Ectodermal cell (in vitro differentiated cells): ENCODE measurements around the gene TECPR2.
A peak's percentile ranks its signal among the peaks of the same experiment; 100 is the strongest.
"Not testable (repeated sequence)": the region's sequence is repeated elsewhere in the genome, so short reads cannot be mapped to it uniquely, and the experiment has no call there.

Source experiments
- H3K27ac ChIP-seq: 2 replicates; pipeline ENCODE4 v1.7.0; 2013; ENCODE audit warnings: mild to moderate bottlenecking, low read depth, low read length; ENCODE audit not compliant: insufficient read depth, poor library complexity, severe bottlenecking
- H3K27me3 ChIP-seq: 2 replicates; pipeline ENCODE4 v1.7.0; 2013; ENCODE audit warnings: mild to moderate bottlenecking, low read length; ENCODE audit not compliant: insufficient read depth, control insufficient read depth, poor library complexity, severe bottlenecking
- H3K36me3 ChIP-seq: one replicate; pipeline ENCODE4 v1.7.0; 2013; ENCODE audit warnings: low read length; ENCODE audit not compliant: control insufficient read depth, insufficient read depth
- H3K4me1 ChIP-seq: one replicate; pipeline ENCODE4 v1.7.0; 2013; ENCODE audit warnings: low read length; ENCODE audit not compliant: control insufficient read depth, insufficient read depth
- H3K4me3 ChIP-seq: 2 replicates; pipeline ENCODE4 v1.7.0; 2013; ENCODE audit warnings: low read depth, low read length, control low read depth; ENCODE audit not compliant: insufficient read depth
- H3K9me3 ChIP-seq: 2 replicates; pipeline ENCODE4 v1.7.0; 2013; ENCODE audit warnings: mild to moderate bottlenecking, low read length, moderate library complexity; ENCODE audit not compliant: control insufficient read depth
- WGBS, 2 experiments: methylation state at CpG; one replicate each; pipeline ENCODE4 v1.1.7; 2013; ENCODE audit warnings: missing lambda C conversion rate in 2 of 2; 5-methylcytosine and 5-hydroxymethylcytosine counted together

The TECPR2 gene

DNA sequence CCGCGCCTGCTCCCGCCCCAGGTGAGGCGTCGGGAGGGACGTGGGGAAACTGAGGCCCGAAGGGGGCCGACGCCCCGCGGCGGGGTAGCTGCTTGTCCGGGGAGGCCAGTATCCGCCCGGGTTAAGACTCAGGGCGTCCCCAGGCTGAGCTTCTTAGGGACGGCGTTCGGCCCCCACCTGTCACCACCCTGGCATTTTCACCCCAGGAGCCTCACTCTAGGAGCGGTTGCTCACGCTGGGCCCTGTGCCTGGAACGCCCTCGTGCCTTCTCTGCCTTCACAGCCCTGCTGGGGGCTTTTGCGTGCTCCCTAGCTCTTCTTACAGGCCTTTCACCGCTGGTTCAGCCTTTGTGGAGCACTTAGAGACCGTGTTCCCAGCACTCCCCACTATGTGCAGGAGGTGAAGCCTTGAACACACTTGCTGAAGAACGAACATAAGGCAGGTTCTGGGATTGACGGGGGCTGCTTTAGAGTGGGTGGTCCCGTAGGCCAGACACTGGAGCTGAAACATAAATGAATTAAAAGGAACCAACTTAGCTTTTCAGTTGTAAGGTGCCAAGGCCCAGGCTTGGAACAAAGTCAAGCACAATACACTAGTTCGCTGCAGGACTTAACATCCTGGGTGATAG lies 42.6 kb upstream of the TECPR2 start:
- Histone ChIP-seq H3K27me3 (peaks cover 4% of the 10 kb centered on the region), H3K4me1 (no peaks in the 10 kb centered on the region), H3K36me3 (no peaks in the 10 kb centered on the region), H3K4me3 (peak overlapping the region; percentile 85), H3K9me3 (no peaks in the 10 kb centered on the region), H3K27ac (no peak overlapping the region)
- WGBS, 2 experiments: 9% methylated on average over 30 of the region's 30 CpGs

DNA sequence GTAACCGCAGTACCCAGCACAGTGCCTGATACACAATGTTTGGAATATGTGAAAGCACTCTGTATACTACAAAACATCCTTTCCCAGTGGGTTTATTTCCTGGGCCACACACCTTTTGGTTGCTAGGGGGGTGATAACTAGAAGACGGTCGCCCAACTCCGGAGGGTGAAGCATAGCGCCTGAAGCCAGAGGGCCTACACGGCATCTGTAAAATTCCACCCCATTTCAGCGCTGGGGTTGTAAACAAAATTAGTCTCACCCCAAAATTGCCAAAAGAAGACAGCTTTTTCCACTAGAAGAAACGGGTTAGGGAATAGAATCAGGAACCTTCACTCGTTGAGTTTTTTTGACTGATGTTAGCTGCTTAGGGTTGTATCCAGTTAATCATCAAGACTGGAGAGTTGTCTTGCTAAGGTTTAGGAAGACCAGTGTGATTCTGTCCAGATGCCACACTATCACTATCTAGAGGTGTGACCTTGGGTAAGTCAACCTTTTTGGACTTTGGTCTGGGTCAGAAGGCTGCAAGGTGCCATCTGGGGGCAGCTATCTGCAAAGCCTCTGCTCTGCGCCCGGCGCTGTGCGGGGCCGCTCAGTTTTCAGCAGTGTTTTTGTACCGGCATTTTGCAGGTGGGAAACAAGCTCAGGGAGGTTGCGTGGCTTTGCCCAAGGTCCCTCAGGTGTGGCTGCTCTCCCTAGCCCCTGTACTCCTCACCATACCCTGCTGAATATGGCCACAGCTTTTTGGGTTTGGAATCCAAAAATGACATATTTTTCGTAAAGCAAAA lies 41.9 kb upstream of the TECPR2 start:
- no peak overlapping the region for H3K27ac ChIP-seq
- H3K4me1 ChIP-seq: no peaks in the 10 kb centered on the region
- 93 to 96% methylated on average over 16 to 17 of the region's 17 CpGs for WGBS, 2 experiments
- peak overlapping the region; percentile 85 for H3K4me3 ChIP-seq
- H3K9me3 ChIP-seq: no peaks in the 10 kb centered on the region
- H3K36me3 ChIP-seq: no peaks in the 10 kb centered on the region
- no peaks in the 10 kb centered on the region for H3K27me3 ChIP-seq

DNA sequence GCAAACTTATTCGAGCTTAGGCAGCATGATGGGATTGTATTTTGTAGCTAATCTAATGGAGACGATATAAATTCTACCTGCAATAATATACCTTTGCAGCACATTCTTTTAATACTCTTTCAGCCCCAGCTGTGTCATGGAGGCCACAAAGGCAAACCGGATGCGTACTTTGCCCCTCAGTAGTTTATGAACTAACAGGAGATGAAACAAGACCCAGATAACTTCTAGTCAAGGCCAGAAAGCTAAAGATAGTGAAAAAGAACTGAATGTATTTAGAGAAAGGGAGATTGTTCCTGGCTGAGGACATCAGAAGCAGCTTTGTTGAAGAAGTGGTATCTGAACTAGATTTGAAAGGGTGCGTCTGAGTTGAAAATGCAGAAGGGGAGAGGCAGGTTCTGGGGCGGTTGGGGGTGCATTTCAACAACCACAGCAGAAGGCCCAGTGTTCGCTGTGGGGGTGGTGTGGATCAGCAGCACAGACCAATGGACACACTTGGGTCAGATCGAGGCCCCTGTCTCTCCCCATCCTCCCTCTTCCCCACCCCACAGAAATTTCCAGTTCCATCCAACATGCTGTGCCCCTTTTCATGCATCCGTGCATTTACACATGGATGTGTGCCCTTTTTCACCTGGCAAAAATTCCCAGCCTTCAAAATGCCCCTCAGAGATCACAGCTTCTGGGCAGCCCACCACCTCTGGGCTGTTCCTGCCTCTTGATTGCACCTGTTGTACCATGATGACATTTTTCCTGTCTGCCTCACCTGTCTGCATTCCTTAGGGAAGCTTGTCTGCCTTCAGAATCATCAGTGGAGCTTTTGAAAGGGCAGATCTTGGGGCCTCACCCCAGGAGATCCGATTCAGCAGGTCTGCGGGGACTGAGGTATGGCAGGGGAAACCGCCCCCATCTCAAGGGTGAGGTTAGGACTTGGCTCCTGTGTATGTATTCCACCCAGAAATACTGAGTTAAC lies 41.0 kb upstream of the TECPR2 start:
- no peaks in the 10 kb centered on the region for H3K4me1 ChIP-seq
- no peak overlapping the region for H3K4me3 ChIP-seq
- H3K27ac ChIP-seq: no peak overlapping the region
- no peaks in the 10 kb centered on the region for H3K36me3 ChIP-seq
- 93 to 95% methylated on average over 11 to 12 of the region's 12 CpGs for WGBS, 2 experiments
- no peaks in the 10 kb centered on the region for H3K9me3 ChIP-seq
- H3K27me3 ChIP-seq: no peaks in the 10 kb centered on the region

DNA sequence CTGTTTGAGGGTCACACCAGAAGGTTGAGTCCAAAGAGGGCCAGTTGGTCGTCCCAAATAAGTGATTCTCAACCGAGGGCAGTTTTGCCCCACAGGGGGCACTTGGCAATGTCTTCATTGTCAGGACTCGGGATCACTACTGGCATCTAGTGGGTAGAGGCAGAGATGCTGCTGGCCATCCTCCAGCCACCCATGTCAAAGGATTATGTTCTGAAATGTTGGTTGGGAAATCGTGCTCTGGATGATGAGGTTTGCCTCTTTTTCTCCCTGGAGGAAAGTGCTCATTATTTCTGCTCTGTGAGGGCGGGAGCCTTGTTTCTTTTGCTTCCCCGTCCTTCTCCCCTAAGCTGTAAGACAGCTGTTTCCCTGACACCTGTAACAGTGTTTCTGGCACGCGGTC lies 39.6 kb upstream of the TECPR2 start:
- Histone ChIP-seq H3K27me3 (no peaks in the 10 kb centered on the region), H3K4me3 (no peak overlapping the region), H3K27ac (no peak overlapping the region), H3K4me1 (no peaks in the 10 kb centered on the region), H3K9me3 (no peaks in the 10 kb centered on the region), H3K36me3 (no peaks in the 10 kb centered on the region)
- WGBS, 2 experiments: 67 to 71% methylated on average over 8 of the region's 8 CpGs

DNA sequence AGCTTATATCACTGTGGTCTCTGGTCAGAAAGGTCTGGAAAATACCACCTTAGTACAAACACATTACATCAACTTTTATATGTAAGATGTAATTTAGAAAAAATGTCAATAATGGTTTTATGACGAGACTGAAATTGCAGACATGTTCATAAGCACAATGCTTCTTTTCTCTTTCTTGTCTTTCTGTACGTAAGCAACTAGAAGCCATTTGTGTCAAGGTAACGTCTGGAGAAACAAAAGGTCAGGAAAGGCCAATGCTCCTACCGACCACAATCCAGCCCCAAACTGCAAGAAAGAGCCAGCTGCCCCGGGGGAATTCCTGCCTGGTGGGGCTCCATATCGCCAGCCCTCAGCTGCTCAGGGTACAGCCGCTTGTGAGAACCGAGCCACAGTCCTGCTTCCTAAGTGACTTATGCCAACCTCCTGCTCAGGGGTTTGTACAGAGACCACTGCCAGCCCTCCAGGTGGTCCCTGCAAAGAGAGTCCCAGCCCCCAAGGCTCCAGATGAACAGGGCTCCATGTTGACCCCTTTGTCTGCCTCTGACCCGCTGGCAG lies 36.9 kb upstream of the TECPR2 start:
- WGBS, 2 experiments: 75 to 82% methylated on average over 9 of the region's 9 CpGs
- Histone ChIP-seq H3K27me3 (no peaks in the 10 kb centered on the region), H3K4me3 (no peak overlapping the region), H3K4me1 (no peaks in the 10 kb centered on the region), H3K36me3 (no peaks in the 10 kb centered on the region), H3K27ac (no peak overlapping the region), H3K9me3 (no peaks in the 10 kb centered on the region)

DNA sequence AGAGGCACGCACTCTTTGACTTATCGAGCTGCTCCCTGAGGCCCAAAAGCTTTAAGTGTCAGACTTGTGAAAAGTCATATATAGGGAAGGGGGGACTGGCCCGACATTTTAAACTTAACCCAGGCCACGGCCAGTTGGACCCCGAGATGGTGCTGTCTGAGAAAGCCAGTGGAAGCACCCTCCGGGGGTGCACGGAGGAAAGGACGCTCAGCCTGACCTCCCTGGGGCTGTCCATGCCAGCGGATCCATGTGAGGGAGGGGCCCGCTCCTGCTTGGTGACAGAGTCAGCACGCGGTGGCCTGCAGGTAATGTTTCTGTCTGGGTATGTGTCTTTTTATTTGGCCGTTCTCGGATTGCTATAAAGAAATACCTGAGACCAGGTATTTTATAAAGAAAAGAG lies 36.2 kb upstream of the TECPR2 start:
- no peaks in the 10 kb centered on the region for H3K4me1 ChIP-seq
- H3K27ac ChIP-seq: no peak overlapping the region
- 95 to 96% methylated on average over 14 of the region's 14 CpGs for WGBS, 2 experiments
- H3K9me3 ChIP-seq: no peaks in the 10 kb centered on the region
- H3K4me3 ChIP-seq: no peak overlapping the region
- no peaks in the 10 kb centered on the region for H3K27me3 ChIP-seq
- H3K36me3 ChIP-seq: peaks cover under 1% of the 10 kb centered on the region

DNA sequence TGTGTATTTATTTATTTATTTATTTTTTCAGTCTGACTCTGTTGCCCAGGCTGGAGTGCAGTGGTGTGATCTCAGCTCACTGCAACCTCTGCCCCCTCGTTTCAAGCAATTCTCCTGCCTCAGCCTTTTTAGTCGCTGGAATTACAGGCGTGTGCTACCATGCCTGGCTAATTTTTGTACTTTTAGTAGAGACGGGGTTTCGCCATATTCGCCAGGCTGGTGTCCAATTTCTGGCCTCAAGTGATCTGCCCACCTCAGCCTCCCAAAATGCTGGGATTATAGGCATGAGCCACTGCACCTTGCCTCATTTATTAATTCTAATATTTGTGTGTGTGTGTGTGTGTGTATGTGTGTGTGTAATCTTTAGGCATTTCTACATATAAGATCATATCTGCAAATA lies 33.4 kb upstream of the TECPR2 start:
- not testable (repeated sequence) for H3K27me3 ChIP-seq, H3K4me1 ChIP-seq, H3K27ac ChIP-seq, H3K9me3 ChIP-seq, H3K4me3 ChIP-seq
- peaks cover 14% of the 10 kb centered on the region for H3K36me3 ChIP-seq
- 90 to 94% methylated on average over 6 of the region's 6 CpGs for WGBS, 2 experiments

DNA sequence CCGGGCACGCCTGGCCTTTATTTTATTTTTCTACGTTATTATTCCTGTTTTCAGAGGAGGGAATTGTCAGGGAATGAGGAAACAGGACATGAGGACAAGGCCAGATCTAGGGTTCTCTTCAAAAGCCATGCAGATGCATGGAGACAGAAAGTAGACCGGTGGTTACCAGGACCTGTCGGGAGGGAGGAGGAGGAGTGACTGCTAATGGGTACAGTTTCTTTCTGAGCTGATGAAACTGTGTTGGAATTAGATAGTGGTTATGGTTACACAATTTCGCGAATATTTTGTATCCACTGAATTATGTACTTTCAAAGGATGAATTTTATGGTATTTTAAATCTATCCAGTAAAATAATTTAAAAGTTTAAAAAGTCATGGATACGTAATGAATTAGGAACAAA lies 31.9 kb upstream of the TECPR2 start:
- 96% methylated on average over 6 to 8 of the region's 8 CpGs for WGBS, 2 experiments
- no peak overlapping the region for H3K4me3 ChIP-seq
- H3K36me3 ChIP-seq: peaks cover 15% of the 10 kb centered on the region
- no peaks in the 10 kb centered on the region for H3K9me3 ChIP-seq
- H3K4me1 ChIP-seq: no peaks in the 10 kb centered on the region
- no peak overlapping the region for H3K27ac ChIP-seq
- H3K27me3 ChIP-seq: no peaks in the 10 kb centered on the region

DNA sequence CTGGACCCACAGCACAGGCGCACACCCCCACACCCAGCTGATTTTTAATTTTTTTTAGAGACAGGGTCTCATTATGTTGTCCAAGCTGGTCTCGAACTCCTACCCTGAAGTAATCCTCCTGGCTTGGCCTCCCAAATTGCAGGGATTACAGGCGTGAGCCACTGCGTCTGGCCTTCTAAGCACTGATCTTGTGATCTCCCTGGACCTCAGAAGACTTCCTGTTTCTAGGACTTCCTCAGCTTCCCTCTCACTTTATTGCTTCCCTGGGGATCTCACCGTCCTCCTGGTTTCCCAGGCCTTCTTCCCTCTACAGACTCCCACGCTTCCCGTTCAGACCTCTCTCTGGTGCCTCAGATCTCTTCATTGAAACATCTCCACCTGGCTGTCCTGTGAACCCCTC lies 29.4 kb upstream of the TECPR2 start:
- no peaks in the 10 kb centered on the region for H3K4me1 ChIP-seq
- WGBS, 2 experiments: 91 to 92% methylated on average over 7 of the region's 7 CpGs

More for the DNA sequence above, 29.4 kb upstream of the TECPR2 start:
- H3K27me3 ChIP-seq: no peaks in the 10 kb centered on the region
- no peak overlapping the region for H3K27ac ChIP-seq
- peaks cover 19% of the 10 kb centered on the region for H3K36me3 ChIP-seq
- H3K9me3 ChIP-seq: no peaks in the 10 kb centered on the region
- H3K4me3 ChIP-seq: no peak overlapping the region
